CD8-positive, alpha-beta memory T cell (primary cell): ENCODE data around the gene INSYN2B. TPM values are rescaled to one million over a fixed set of nuclear protein-coding genes. Genes with fewer than 3 reads are reported as not detected.

Experiments used
- CTCF ChIA-PET: fragments of 350-600 bp; sonication (Branson Sonifier 250); formaldehyde crosslinking; loops from one replicate; lab custom pipeline; 2021; ENCODE audit warnings: antibody characterized with exemption; lab: Charles Lee
- POLR2A ChIA-PET: fragments of 350-600 bp; sonication (Branson Sonifier 250); formaldehyde crosslinking; loops from one replicate; lab custom pipeline; 2021; ENCODE audit warnings: antibody characterized with exemption; lab: Charles Lee
- DNase-seq, 5 donors: peaks; one replicate each; pipeline versions ENCODE4 v3.0.0 to v3.0.0-alpha.2; 2020 to 2022; ENCODE audit warnings: mixed read lengths in 1 of 5
- H3K27ac ChIP-seq: one replicate; pipeline ENCODE4 v1.7.0; 2013; ENCODE audit warnings: low read depth, mild to moderate bottlenecking, low read length, moderate library complexity
- H3K27me3 ChIP-seq: 2 replicates; pipeline ENCODE4 v1.7.0; 2013; ENCODE audit warnings: low read length, mild to moderate bottlenecking; ENCODE audit not compliant: insufficient read depth, poor library complexity, severe bottlenecking
- H3K36me3 ChIP-seq: 2 replicates; pipeline ENCODE4 v1.7.0; 2013; ENCODE audit warnings: mild to moderate bottlenecking, low read length, moderate library complexity; ENCODE audit not compliant: insufficient read depth
- H3K4me1 ChIP-seq: 2 replicates; pipeline ENCODE4 v1.7.0; 2013; ENCODE audit warnings: mild to moderate bottlenecking, low read length, moderate library complexity; ENCODE audit not compliant: insufficient read depth
- H3K4me3 ChIP-seq: 2 replicates; pipeline ENCODE4 v1.7.0; 2013; ENCODE audit warnings: mild to moderate bottlenecking, low read length
- H3K9me3 ChIP-seq: 2 replicates; pipeline ENCODE4 v1.7.0; 2013; ENCODE audit warnings: mild to moderate bottlenecking, low read length
- H3K27ac Mint-ChIP-seq, 8 donors: one replicate each; pipeline ENCODE4 v1.8.0; 2020 to 2021; ENCODE audit warnings: mixed read lengths in 8 of 8, mild to moderate bottlenecking in 6 of 8, inconsistent platforms in 3 of 8, moderate library complexity in 3 of 8
- H3K27me3 Mint-ChIP-seq, 2 donors: one replicate each; pipeline ENCODE4 v1.8.0; 2020 to 2021; ENCODE audit warnings: mixed read lengths in 2 of 2, mild to moderate bottlenecking in 1 of 2, moderate library complexity in 1 of 2
- H3K36me3 Mint-ChIP-seq, 3 donors: one replicate each; pipeline ENCODE4 v1.8.0; 2020 to 2021; ENCODE audit warnings: mixed read lengths in 3 of 3, inconsistent platforms in 1 of 3, mild to moderate bottlenecking in 1 of 3
- H3K4me1 Mint-ChIP-seq, 3 donors: one replicate each; pipeline ENCODE4 v1.8.0; 2020 to 2021; ENCODE audit warnings: mixed read lengths in 3 of 3, inconsistent platforms in 1 of 3, mild to moderate bottlenecking in 1 of 3
- H3K4me3 Mint-ChIP-seq, 7 donors: one replicate each; pipeline ENCODE4 v1.8.0; 2020 to 2021; ENCODE audit warnings: mixed read lengths in 7 of 7, mild to moderate bottlenecking in 6 of 7, moderate library complexity in 4 of 7, inconsistent platforms in 2 of 7
- H3K9me3 Mint-ChIP-seq, 5 donors: one replicate each; pipeline ENCODE4 v1.8.0; 2020 to 2022; ENCODE audit warnings: mixed read lengths in 5 of 5, mild to moderate bottlenecking in 3 of 5, moderate library complexity in 2 of 5, inconsistent platforms in 1 of 5
- polyA plus RNA-seq: library from polyadenylated mRNA; unstranded; fragments of 300-500 nt; fragmentation: Illumina TruSeq; gene quantifications from one replicate; pipeline ENCODE4 v1.2.3, GENCODE V29; 2021
- total RNA-seq, 2 experiments: library from RNA; stranded (reverse); gene quantifications; one replicate each; pipeline ENCODE4 v1.2.3, GENCODE V29; 2021

INSYN2B gene
- not detected for total RNA-seq
- polyA plus RNA-seq, result not detected

DNA sequence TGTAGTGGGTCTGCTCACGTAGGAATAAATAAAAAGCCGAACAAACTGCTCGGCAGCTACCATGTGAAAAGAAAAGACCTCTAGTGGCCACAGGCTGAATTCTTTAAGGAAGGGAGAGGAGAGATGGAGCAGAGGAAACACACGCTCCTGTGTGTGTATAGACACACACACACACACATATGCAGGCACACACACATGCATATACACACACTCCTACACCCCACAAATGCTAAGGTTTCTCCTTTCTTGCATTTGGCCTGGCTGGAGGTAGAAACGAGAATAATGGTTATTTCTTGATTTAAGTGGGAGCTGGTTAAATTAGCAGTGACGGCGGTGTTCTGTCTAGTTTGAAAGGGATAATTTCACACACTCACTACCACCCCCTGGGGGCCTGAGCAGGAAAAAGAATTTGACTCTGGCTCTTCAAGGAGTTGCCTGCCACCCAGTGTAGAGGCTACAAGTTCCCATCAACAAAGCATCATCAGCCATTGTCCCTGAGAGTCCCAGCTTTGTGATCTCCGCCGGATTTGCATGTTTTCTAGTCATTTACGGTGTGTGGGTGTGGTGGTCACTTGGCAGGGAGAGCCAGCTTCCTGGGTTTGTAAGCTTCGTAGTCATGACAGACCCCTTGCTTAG, at the start of gene INSYN2B:
Gene INSYN2B (minus strand): TSS at position 78 of the 636 bp plus-strand sequence. CDS start 96,597 bp downstream, outside the sequence.
- no peak within 1 kb of the TSS for H3K4me3 ChIP-seq
- no peaks in the 10 kb centered on the region for H3K9me3 ChIP-seq
- no peak within 1 kb of the TSS for H3K4me3 Mint-ChIP-seq
- H3K27me3 ChIP-seq, result no peaks in the 10 kb centered on the region
- peaks cover 21% of the 10 kb centered on the region for H3K36me3 ChIP-seq
- H3K4me1 Mint-ChIP-seq, result no peaks in the 10 kb centered on the region
- H3K36me3 Mint-ChIP-seq, result peaks cover 12 to 55% (median 21%) of the 10 kb centered on the region in 3 donors
- no peaks in the 10 kb centered on the region for H3K9me3 Mint-ChIP-seq
- DNase-seq, result no peak
- ChIA-PET CTCF (interaction anchor here (1.8 kb wide), 1 partner anchor 10 kb away, joined by 4 read pairs; no protein-coding TSS in a partner anchor), POLR2A (no interaction called here)
- peaks cover 0 to 3% of the 10 kb centered on the region in 2 donors for H3K27me3 Mint-ChIP-seq
- H3K27ac Mint-ChIP-seq, result peak within 1 kb of the TSS in 2 of 8 donors; percentile 11 to 36
- H3K27ac ChIP-seq, result no peak within 1 kb of the TSS
- no peaks in the 10 kb centered on the region for H3K4me1 ChIP-seq

DNA sequence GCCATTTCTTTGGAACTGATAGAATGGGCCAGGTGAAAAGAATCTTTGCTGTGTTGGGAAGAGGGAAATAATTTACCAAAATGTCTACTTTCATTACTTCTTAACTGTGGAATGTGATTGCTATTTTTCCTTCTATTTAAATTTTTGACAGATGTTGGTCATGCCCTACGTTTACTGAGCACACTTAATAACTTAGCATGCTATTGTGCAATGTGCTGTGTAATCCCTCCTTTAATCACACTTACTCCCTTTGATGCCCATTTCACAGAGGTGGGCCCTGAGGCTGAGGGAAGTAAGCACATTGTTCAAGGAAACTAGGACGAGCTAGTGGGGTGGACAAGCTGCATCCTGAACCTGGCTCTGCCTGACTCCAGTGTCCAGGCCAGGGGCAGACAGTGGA, 47.8 kb upstream of the INSYN2B start:
- no peaks in the 10 kb centered on the region for H3K9me3 ChIP-seq
- DNase-seq, result no peak
- peak overlapping the region in 1 of 8 donors; percentile 58 for H3K27ac Mint-ChIP-seq
- H3K36me3 Mint-ChIP-seq, result peaks cover 8 to 93% (median 37%) of the 10 kb centered on the region in 3 donors
- H3K27ac ChIP-seq, result no peak overlapping the region
- ChIA-PET CTCF (interaction anchor here (1.1 kb wide), 1 partner anchor 13 kb away, joined by 3 read pairs; no protein-coding TSS in a partner anchor), POLR2A (no interaction called here)
- no peaks in the 10 kb centered on the region for H3K27me3 ChIP-seq
- H3K36me3 ChIP-seq, result peaks cover 22% of the 10 kb centered on the region
- H3K4me1 ChIP-seq, result no peaks in the 10 kb centered on the region
- no peaks in the 10 kb centered on the region for H3K4me1 Mint-ChIP-seq
- no peak overlapping the region for H3K4me3 ChIP-seq
- no peaks in the 10 kb centered on the region for H3K9me3 Mint-ChIP-seq
- H3K27me3 Mint-ChIP-seq, result no peaks in the 10 kb centered on the region
- no peak overlapping the region for H3K4me3 Mint-ChIP-seq

DNA sequence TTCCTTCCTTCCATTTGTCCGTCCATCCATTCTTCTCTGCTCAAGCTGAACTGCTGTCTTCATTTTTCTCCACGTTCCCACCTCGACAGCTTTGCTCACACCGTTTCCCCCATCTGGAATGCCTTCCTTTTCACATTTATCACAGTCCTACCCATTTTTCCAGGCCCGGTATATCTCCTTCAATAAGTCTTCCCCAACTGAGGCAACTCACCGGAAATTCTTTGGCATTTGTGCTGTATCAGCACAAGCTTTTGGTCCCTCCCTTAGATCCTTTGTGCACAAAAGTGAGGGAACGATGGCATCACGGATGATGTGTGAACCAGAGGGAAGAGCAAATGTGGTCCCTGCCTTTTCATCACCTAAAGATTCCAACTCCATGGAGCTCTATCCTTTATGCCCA, 45.6 kb upstream of the INSYN2B start:
- Mint-ChIP-seq H3K9me3 (no peaks in the 10 kb centered on the region), H3K27ac (peak overlapping the region in 1 of 8 donors; percentile 84), H3K4me1 (no peaks in the 10 kb centered on the region), H3K27me3 (no peaks in the 10 kb centered on the region), H3K36me3 (peaks cover 8 to 97% (median 47%) of the 10 kb centered on the region in 3 donors), H3K4me3 (no peak overlapping the region)
- POLR2A ChIA-PET, result no interaction called here
- CTCF ChIA-PET, result interaction anchor here (1.6 kb wide), 1 partner anchor 11 kb away, joined by 3 read pairs; no protein-coding TSS in a partner anchor
- no peaks in the 10 kb centered on the region for H3K27me3 ChIP-seq
- DNase-seq, result no peak
- no peaks in the 10 kb centered on the region for H3K4me1 ChIP-seq
- no peak overlapping the region for H3K4me3 ChIP-seq
- peaks cover 22% of the 10 kb centered on the region for H3K36me3 ChIP-seq
- no peak overlapping the region for H3K27ac ChIP-seq
- no peaks in the 10 kb centered on the region for H3K9me3 ChIP-seq

DNA sequence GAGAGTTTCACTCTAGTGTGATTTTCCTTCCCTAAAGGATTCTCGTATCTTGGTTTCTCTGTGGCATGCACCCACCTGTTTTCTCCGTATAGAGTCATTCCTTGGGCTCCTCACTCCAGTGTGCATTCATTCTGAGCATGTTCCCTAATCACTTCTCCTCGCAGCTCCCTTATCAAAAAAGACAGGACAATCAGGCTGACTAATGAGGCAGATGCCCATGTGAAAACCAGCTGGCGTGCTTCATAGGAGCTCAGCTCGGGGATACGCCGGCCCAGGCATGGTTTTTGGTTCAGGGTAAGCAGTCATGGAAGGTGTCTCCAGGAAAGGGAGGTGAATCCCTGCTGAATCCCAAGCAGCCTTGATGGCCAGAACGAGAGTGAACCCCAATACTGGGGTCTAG, 41.2 kb upstream of the INSYN2B start:
- Mint-ChIP-seq H3K4me3 (no peak overlapping the region), H3K4me1 (no peaks in the 10 kb centered on the region), H3K27me3 (no peaks in the 10 kb centered on the region), H3K9me3 (no peaks in the 10 kb centered on the region), H3K36me3 (peaks cover 13 to 94% (median 41%) of the 10 kb centered on the region in 3 donors), H3K27ac (peak overlapping the region in 2 of 8 donors; percentile 32 to 51)
- no peak overlapping the region for H3K27ac ChIP-seq
- no peaks in the 10 kb centered on the region for H3K27me3 ChIP-seq
- no peaks in the 10 kb centered on the region for H3K9me3 ChIP-seq
- peaks cover 29% of the 10 kb centered on the region for H3K36me3 ChIP-seq
- CTCF ChIA-PET, result no interaction called here
- POLR2A ChIA-PET, result no interaction called here
- no peak for DNase-seq
- H3K4me3 ChIP-seq, result no peak overlapping the region
- no peaks in the 10 kb centered on the region for H3K4me1 ChIP-seq

DNA sequence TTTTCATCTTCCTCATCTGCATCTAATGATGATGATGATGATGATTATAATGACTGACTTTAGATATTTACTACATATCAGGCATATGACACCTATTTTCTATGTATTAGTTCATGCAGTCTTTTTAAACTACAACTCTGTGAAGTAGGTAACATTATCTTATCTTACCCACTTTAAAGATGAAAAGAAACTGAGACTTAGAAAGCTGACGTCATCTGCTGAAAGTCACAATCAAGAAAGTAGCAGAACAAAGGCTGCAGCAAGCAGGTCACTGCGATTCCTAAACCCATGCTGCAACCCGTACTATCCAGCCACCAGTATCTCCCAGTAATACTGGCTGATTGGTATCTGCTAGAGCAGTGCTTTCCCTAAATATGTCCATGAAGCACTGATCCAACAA, 40.1 kb upstream of the INSYN2B start:
- Histone ChIP-seq H3K9me3 (no peaks in the 10 kb centered on the region), H3K4me3 (no peak overlapping the region), H3K4me1 (no peaks in the 10 kb centered on the region), H3K36me3 (peaks cover 23% of the 10 kb centered on the region), H3K27ac (no peak overlapping the region), H3K27me3 (no peaks in the 10 kb centered on the region)
- Mint-ChIP-seq H3K4me3 (no peak overlapping the region), H3K9me3 (no peaks in the 10 kb centered on the region), H3K36me3 (peaks cover 13 to 92% (median 39%) of the 10 kb centered on the region in 3 donors), H3K27ac (peak overlapping the region in 1 of 8 donors; percentile 4), H3K27me3 (no peaks in the 10 kb centered on the region), H3K4me1 (no peaks in the 10 kb centered on the region)
- ChIA-PET POLR2A (no interaction called here), CTCF (no interaction called here)
- no peak for DNase-seq

DNA sequence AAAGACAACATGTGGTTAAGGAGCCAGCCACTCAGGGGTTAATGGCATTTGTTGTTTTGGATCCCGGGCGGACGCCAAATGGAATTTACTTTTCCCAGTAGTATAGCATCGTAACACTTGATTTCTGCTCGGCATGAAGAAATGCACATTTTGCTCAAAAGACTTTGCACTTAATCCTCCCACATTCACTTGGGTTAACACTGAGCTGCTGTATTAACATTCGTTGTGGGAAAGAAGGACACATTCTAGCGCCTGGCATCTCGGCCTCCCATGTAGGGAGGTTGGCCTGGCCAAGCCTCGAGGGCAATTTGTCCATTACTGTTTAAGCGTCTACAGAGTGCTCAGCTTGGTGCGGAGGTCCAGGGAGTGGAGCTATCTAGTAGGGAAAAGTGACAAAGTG, 32.3 kb upstream of the INSYN2B start:
- Mint-ChIP-seq H3K9me3 (no peaks in the 10 kb centered on the region), H3K4me1 (no peaks in the 10 kb centered on the region), H3K4me3 (no peak overlapping the region), H3K27me3 (no peaks in the 10 kb centered on the region), H3K36me3 (peaks cover 17 to 85% (median 37%) of the 10 kb centered on the region in 3 donors), H3K27ac (peak overlapping the region in 1 of 8 donors; percentile 3)
- Histone ChIP-seq H3K27me3 (no peaks in the 10 kb centered on the region), H3K27ac (no peak overlapping the region), H3K4me1 (no peaks in the 10 kb centered on the region), H3K9me3 (no peaks in the 10 kb centered on the region), H3K36me3 (peaks cover 17% of the 10 kb centered on the region), H3K4me3 (no peak overlapping the region)
- DNase-seq, result no peak
- CTCF ChIA-PET, result no interaction called here
- POLR2A ChIA-PET, result no interaction called here

DNA sequence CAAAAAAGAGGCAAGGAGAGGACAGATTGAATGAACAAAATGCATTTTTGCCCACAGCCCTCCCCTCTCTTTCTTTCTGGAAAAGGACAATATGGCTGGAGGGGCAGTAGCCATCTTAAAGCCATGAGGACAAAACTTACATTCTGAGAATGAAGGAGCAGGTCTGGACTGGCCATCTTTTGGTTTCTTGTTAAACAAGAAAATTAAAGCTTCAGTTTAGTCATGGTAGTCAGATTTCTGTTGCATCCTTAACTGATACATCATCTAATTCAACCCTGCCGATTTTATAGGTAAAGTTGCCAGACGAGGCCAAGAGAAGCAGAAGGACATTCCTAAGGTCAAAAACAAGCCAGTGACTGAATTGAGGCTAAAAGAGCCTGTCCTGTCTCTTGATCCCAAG, 31.5 kb upstream of the INSYN2B start:
- no peak for DNase-seq
- CTCF ChIA-PET, result no interaction called here
- H3K4me1 ChIP-seq, result no peaks in the 10 kb centered on the region
- peaks cover 17% of the 10 kb centered on the region for H3K36me3 ChIP-seq
- H3K4me1 Mint-ChIP-seq, result no peaks in the 10 kb centered on the region
- H3K27me3 ChIP-seq, result no peaks in the 10 kb centered on the region
- no peaks in the 10 kb centered on the region for H3K9me3 ChIP-seq
- H3K4me3 ChIP-seq, result no peak overlapping the region
- POLR2A ChIA-PET, result no interaction called here
- no peak overlapping the region for H3K27ac Mint-ChIP-seq
- no peaks in the 10 kb centered on the region for H3K27me3 Mint-ChIP-seq
- no peak overlapping the region for H3K4me3 Mint-ChIP-seq
- H3K27ac ChIP-seq, result no peak overlapping the region
- H3K36me3 Mint-ChIP-seq, result peaks cover 17 to 86% (median 37%) of the 10 kb centered on the region in 3 donors
- H3K9me3 Mint-ChIP-seq, result no peaks in the 10 kb centered on the region

DNA sequence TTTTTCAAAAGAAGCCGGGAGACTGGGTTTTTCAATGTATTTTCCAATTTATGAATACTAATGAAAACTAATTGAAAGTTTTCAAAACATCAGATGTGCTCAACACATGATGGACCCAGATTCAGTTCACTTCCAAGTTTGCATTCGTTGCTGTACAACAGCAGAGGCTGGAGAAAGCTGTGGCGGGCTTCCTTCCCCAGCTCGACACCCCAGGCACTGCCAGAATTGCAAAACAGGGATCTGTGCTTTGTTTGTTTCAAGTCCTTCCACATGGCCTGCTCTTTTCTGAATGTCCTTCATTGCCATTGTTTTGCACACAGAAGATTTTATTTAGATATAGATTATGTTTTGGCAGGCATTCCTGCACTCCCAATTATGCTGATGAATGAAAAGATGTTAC, 30.3 kb upstream of the INSYN2B start:
- Mint-ChIP-seq H3K27me3 (no peaks in the 10 kb centered on the region), H3K9me3 (no peaks in the 10 kb centered on the region), H3K36me3 (peaks cover 17 to 84% (median 38%) of the 10 kb centered on the region in 3 donors), H3K27ac (peak overlapping the region in 1 of 8 donors; percentile 24), H3K4me3 (no peak overlapping the region), H3K4me1 (no peaks in the 10 kb centered on the region)
- no peaks in the 10 kb centered on the region for H3K4me1 ChIP-seq
- H3K27me3 ChIP-seq, result no peaks in the 10 kb centered on the region
- H3K27ac ChIP-seq, result no peak overlapping the region
- H3K4me3 ChIP-seq, result no peak overlapping the region
- no peak for DNase-seq
- POLR2A ChIA-PET, result no interaction called here
- CTCF ChIA-PET, result no interaction called here
- H3K9me3 ChIP-seq, result no peaks in the 10 kb centered on the region
- H3K36me3 ChIP-seq, result peaks cover 17% of the 10 kb centered on the region
